Measurements from ENCODE around the gene RIPK4.
"Not testable (repeated sequence)": the region's sequence is repeated elsewhere in the genome, so short reads cannot be mapped to it uniquely, and the experiment has no call there.

RIPK4 gene

DNA sequence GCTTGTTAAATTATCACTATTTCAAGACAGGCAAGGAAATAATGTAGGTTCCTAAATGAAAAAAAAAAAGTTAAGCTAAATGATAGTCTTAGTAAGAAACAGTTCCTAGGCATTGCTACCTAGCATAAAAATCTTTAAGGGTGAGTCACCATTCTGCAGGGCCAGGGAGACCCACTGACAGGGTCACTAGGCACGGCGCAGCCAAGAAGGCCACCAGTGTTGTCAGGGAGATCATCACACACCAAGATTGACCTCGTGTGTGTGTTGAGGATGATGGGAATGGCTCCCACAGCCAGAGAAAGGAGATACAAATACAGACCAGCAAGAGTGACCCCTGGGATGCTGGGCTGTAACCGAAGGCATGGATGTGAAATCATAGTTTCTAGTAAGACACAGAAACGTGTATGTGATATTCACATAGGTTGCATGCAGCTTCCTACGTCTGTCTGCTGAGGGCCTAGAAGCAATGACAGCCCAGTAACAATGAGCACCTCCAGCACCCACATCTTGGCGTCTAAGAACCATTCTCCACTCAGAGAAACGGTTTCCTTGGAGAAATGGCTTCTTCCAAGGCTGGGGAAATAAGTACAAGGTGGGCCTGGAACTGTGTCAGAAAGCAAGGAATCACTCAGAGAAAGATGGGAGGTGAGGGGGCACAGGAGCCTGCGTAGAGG is 29.1 kb downstream of the RIPK4 start:
- DNase-seq (ENCODE audit: low spot score): no peak

DNA sequence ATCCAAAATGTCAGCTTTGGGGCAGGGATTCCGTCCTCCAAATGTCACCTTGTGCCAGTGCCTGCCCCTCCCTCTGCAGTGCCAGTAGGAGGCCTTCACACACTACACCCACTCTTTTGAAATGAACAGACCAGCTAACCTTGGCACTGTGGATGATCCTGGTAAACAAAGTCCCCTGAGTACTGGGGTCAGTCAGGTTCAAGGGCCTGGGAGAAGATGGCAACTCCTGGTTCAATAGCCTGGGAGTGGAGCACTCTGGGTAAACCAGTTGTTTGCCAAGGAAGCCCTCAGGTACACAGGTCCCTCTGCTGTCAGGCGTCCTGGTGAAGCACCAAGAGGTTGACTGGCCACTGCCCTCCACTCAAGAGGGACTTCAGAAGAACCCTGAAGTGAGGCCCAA is 30.4 kb downstream of the RIPK4 start:
- no peak for DNase-seq (ENCODE audit: low spot score)

DNA sequence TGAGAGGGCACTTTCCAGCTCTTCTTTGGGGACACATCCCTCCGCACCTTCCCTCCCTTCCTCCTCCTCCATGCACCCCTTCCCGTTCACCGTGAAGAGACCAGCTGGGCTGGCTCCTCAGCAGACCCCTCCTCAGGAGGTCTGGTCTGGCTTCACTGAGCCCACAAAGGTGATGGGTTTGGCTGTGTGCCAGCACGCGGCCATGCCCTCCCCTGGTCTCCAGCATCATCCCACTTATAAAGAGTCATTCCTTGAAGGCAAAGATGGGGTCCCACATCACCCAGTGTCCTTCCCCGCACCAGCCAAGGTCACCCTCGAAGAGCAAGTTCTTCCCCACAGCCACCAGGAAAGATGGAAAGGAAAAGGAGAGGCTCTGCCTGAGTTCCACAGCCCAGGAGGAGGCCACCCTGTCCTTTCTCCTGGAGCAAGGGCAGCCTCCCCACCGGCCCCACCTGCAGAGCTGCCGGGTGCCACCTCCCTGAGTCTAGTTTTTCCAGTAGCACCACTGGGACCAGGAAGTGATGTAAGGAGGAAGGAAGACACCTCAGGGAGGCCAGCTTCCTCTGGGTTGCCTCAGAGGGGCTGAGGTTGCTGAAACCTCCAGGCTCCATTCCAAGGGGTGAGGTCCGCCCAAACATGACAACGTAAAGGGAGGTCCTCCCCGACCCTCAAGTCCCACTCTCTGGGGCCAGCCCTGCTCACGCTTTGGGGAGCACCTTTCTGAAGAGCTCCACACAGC is 32.7 kb downstream of the RIPK4 start:
- DNase-seq (ENCODE audit: low spot score): no peak

DNA sequence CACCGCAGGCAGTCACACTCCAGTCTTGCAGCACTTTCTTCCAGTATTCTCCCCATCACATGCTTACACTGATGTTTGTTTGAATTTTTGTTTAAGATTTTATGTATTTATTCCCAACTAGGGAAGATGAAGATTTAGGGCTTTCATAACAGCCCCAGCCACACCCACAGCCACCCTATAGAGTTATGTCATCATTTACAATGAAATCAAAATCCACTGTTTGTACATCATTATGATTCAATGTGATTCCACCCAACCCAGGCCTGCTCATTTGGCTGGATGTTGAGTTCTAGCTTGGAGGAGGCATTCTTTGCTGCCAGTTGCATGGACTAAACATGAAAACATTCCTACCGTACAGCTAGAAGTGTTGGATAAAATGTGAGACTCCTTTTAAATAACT is 35.8 kb downstream of the RIPK4 start:
- no peak for DNase-seq (ENCODE audit: low spot score)

GRCh38 chr21:41730367-41730765 is 36.5 kb downstream of the RIPK4 start:
- DNase-seq (ENCODE audit: low spot score): no peak

GRCh38 chr21:41729701-41730366 is 37.0 kb downstream of the RIPK4 start:
- DNase-seq (ENCODE audit: low spot score): no peak

DNA sequence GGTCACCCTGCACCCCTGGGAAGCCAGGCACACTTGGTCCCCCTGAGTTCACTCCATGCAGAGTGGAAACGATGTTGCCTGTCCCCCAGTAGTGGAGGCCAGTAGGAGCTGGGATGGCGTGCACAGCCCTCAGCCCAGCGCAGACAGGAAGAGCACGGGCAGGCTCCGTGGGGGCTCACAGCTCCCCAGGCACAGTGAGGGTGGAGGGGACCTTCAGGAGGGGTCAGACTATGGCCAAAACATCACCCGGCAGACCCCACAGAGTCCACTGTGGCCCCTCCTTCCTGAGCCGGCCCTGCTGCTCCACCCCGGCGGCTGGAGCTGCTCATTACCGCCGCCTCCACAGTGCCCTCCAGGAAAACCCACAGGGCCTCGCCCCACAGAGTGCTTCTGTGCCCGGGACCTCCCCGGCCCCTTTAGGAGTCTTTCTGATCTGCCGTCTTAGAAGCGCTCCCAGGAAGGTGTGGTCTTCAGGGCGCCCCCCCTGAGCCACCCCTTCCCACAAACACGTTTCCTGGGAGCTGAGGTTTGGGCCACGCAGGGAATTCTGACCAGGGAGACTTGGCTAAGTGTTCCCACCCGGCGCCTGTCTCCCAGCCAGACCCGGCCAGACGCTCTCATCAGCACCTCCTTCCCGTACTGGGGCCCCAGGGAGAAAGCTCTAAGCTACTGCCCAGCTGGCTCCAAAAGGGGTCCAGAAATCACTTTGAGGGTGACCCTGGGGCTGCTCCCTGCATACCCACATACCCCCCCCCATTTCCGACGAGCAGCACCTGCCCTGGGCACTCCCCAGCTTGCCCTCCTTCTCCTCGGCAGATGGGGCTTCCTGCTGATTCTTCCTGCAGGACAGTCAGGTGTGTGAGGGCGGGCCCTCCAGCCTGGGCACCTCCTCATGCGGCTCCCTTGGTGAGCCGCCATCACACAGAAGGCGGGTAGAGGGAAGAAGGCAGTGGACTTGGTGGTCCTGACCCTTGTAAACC is 38.8 kb downstream of the RIPK4 start:
- DNase-seq (ENCODE audit: low spot score): no peak

DNA sequence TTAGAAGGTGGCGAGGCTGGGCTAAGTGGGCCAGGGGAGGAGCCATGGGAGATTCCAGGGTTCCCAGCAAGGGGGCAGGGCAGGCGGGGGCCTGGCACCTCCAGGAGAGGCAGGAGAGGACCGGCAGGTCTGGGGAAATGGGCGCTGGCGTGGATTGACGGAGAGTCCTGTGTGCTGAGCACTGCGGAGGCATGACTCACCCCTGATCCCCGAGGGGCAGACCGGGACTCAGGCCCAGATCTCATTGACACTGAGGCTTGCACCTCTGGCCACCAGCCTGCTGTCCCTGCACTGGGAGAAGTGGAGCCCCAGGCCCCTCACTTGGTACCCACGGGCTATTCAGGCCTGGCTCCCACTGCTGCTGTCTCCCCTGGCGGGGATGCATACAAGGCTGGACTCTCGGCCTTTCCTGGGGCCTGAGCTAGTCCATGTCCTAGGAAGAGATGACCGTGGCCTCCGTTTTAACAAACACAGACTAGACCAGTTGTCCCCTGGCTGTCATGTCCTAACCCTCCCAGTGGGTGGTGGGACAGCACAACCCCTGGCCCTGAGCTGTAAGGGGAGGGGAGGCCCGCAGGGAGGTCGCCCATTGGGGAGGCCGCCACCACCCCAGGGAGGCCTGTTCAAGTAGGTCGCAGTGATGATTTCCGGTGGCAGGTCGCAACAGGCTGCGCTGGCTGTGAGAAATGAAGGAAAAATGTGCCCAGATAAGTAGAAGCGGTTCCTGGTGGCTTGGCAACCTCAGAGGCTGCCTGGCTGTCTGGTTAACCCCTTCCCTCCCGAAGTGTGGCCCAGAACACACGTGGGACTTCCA is 39.7 kb downstream of the RIPK4 start:
- peak; percentile 88 for DNase-seq (ENCODE audit: low spot score)

DNA sequence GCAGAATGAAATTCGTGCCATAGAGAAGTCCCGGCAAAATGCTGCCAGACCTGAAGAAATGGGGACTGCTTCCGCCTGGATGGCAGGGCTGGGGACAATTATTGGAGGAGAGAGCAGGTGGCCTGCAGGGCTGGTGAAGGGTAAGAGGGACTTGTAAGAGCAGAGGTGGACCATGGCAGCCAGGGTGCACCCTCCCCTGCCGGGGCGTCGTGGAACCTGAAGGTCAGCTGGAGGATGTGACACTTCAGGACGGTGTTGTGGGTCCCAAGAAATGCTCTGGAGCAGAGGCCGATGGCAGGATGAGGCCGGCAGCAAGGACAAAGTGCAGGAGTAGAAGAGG is 40.3 kb downstream of the RIPK4 start:
- DNase-seq (ENCODE audit: low spot score): no peak

- DNase-seq (ENCODE audit: low spot score): no peak
These were observed 40.7 kb downstream of the RIPK4 start for GRCh38 chr21:41726058-41726558.

- DNase-seq (ENCODE audit: low spot score): no peak
These were observed 41.3 kb downstream of the RIPK4 start for GRCh38 chr21:41725421-41726031.

DNA sequence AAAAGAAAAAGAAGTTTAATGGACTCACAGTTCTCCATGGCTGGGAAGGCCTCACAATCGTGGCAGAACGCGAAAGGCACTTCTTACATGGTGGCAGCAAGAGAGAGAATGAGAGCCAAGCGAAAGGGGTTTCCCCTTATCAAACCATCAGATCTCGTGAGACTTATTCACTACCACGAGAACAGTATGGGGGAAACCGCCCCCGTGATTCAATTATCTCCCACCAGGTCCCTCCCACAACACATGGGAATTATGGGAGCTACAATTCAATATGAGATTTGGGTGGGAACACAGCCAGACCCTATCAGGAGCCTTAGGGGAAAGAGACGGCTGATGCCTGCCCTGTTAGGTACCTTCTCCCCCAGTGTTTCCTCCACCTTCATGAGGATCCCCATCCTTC is 43.0 kb downstream of the RIPK4 start:
- not testable (repeated sequence) for DNase-seq (ENCODE audit: low spot score)

- no peak for DNase-seq (ENCODE audit: low spot score)
These were observed 44.5 kb downstream of the RIPK4 start for GRCh38 chr21:41722052-41723018.

- no peak for DNase-seq (ENCODE audit: low spot score)
These were observed 46.6 kb downstream of the RIPK4 start for GRCh38 chr21:41720250-41720649.

DNA sequence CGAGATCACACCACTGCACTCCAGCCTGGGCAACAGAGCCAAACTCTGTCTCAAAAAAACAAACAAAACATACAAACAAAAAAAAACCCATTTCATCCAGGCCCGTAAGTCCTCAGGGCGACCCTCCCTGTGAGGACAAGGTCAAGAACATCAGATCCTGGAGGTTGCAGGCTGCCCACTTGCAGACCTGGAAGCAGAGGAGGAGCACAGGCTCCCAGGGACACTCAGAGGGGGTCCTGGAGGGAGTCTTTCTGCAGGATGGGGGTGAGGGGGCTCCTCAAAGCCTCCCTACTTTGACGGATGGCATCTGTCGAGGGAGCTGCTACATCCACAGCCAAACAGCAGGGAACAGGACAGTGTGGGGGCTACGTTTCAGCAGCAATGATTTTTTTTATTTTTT is 47.2 kb downstream of the RIPK4 start:
- no peak for DNase-seq (ENCODE audit: low spot score)

DNA sequence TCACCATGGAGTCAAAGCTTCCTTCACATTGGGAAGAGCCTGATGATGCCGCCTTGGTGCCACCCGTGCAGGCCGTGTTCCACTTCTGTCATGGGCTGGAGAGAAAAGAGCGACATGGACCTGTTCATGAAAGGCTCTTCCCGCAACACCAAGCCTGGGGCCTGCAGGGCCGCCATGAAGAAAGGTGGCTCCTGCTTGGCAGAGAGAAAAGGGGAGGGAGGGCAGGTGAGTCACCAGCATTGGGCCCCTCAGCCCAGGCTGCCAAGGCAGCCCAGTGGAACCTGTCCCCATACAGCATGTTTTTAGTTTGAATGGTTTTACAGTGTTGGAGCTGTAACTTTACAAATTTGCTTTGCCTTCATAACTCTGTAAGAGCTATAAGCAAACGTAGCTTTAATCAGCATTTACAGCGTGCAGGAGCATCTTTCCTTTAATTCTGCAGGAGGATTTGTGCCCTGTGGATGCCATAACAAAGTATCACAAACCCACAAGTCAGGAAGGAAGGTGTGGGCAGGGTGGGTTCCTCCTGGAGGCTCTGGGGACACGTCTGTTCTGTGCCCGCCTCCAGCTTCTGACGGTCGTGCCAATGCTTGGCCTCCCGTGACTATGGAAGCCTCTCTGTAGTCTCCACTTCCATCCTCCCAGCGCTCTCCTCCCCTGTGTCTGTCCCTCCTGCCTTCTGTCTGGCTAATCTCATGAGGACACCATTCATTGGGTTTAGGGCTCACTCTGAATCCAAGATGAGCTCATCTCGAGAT is 49.1 kb downstream of the RIPK4 start:
- DNase-seq (ENCODE audit: low spot score): no peak

DNA sequence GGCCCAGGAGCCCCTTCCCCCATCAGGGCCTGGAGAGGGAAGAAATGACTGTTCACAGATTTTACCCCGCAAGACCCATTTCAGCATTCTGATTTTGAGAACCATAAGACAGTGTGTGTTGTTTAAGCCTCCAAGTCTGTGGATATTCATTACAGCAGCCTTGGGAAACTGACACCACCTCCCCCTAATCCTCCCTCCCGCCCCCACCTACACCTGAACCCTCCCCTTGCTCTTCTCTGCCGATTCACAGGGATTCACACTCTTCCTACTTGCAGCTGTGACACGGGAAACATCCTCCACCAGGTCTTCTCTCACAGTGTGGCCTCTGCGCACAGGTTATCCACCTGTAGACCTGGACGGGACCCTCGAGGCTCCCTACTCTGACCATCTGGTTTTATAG is 50.1 kb downstream of the RIPK4 start:
- DNase-seq (ENCODE audit: low spot score): no peak

GRCh38 chr21:41715649-41716281 is 51.1 kb downstream of the RIPK4 start:
- DNase-seq (ENCODE audit: low spot score): no peak
